ENCODE measurements around the gene IFNG. TPM values are rescaled to one million over a fixed set of nuclear protein-coding genes. Genes with fewer than 3 reads are reported as not detected.

Gene IFNG
- total and polyA plus RNA-seq, 10 donors = 0.23 to 2.2 (median 0.60) TPM; not detected in 1

DNA sequence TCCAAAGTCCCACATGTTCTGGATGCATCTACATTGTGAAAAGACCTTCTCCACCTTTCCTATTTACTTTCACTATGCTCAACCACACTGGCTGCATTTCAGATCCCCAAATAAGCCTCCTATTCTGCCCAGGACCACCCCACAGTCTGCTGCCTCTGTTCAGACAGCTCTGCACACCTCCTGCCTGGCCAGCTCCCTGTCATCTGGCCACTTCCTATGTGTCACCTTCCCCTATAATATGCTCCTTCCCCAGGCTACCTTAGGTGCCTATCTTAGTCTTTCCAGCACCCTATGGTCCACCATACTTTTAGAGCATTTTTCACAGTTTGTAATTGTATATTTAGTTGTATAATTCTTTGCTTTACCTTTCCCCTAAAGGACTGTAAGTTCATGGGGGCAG lies 50.5 kb downstream of the IFNG start:
- DNase-seq = no peak
- Histone ChIP-seq H3K4me1 (no peaks in the 10 kb centered on the region), H3K4me3 (no peak overlapping the region), H3K36me3 (no peaks in the 10 kb centered on the region), H3K27me3 (replicated peaks in 1 of 7) (no peaks in the 10 kb centered on the region), H3K9me3 (no peaks in the 10 kb centered on the region), H3K27ac (no peak overlapping the region)
- intact Hi-C loops (cut with DNase I; ENCODE audit: low total_unique reads) = no loop called here
- TF ChIP-seq POLR2A (IDR thresholded peaks at IDR 0.05) (no peak), POLR2AphosphoS5 (IDR thresholded peaks at IDR 0.05) (no peak), CTCF (IDR thresholded peaks at IDR 0.05 in 8 of 11, conservative IDR thresholded peaks at IDR 0.05 in 3 of 11) (no peak)

GRCh38 chr12:68106660-68107059 lies 52.9 kb downstream of the IFNG start:
- Histone ChIP-seq H3K36me3 (no peaks in the 10 kb centered on the region), H3K27ac (no peak overlapping the region), H3K27me3 (replicated peaks in 1 of 7) (no peaks in the 10 kb centered on the region), H3K4me1 (no peaks in the 10 kb centered on the region), H3K4me3 (no peak overlapping the region), H3K9me3 (no peaks in the 10 kb centered on the region)
- intact Hi-C loops (cut with DNase I; ENCODE audit: low total_unique reads) = no loop called here
- no peak for DNase-seq
- TF ChIP-seq CTCF (IDR thresholded peaks at IDR 0.05 in 8 of 11, conservative IDR thresholded peaks at IDR 0.05 in 3 of 11) (no peak), POLR2AphosphoS5 (IDR thresholded peaks at IDR 0.05) (no peak), POLR2A (IDR thresholded peaks at IDR 0.05) (no peak)
- 70 to 92% (median 81%) methylated on average over 1 of the region's 1 CpG for WGBS, 5 donors

DNA sequence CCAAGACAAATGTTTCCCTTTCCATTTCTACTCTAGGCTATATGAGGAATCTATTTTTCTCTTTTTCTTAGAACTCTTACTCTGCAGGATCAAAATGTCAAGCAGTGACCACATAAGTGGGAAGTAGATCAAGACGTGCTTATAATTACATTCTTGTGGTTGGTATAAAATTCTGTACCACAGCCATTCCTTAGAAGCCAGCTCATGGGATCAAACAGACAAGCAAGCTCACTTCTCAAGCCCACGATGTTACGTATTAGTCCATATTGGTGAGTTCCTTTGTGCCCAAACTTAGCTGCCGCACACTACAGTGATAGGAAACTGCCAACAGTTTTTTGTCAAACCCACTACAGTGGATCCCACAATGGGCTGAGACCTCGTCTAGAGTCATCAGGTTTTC lies 53.4 kb downstream of the IFNG start:
- no peaks in the 10 kb centered on the region for H3K36me3 ChIP-seq
- H3K27ac ChIP-seq = no peak overlapping the region
- no peaks in the 10 kb centered on the region for H3K9me3 ChIP-seq
- TF ChIP-seq CTCF (IDR thresholded peaks at IDR 0.05 in 8 of 11, conservative IDR thresholded peaks at IDR 0.05 in 3 of 11) = no peak
- no peak for TF ChIP-seq POLR2AphosphoS5 (IDR thresholded peaks at IDR 0.05)
- no peak for TF ChIP-seq POLR2A (IDR thresholded peaks at IDR 0.05)
- no peak overlapping the region for H3K4me3 ChIP-seq
- DNase-seq = no peak
- H3K27me3 ChIP-seq (replicated peaks in 1 of 7) = no peaks in the 10 kb centered on the region
- 49 to 68% (median 63%) methylated on average over 5 of the region's 5 CpGs for WGBS, 5 donors
- H3K4me1 ChIP-seq = no peaks in the 10 kb centered on the region
- intact Hi-C loops (cut with DNase I; ENCODE audit: low total_unique reads) = no loop called here

Other genes with a start within 250 kb of the IFNG start
- 10 to 100 TPM in 2 of 7 donors, 1 to 10 TPM in 5; 5.2 to 21.2 (median 7.6) TPM for gene IFNG-AS1, start 170.3 kb downstream of the IFNG start, total RNA-seq
- 1 to 10 TPM in 1 of 3 donors, under 1 TPM in 1, not detected in 1; 0.42 to 1.5 TPM for gene IFNG-AS1, start 170.3 kb downstream of the IFNG start, polyA plus RNA-seq
- gene IL26, start 66.1 kb upstream of the IFNG start, total RNA-seq = under 1 TPM in 1 of 7 donors, not detected in 6; 0.27 TPM
- gene IL26, start 66.1 kb upstream of the IFNG start, polyA plus RNA-seq = not detected
- not detected for gene IL22, start 93.9 kb upstream of the IFNG start, total RNA-seq
- gene IL22, start 93.9 kb upstream of the IFNG start, polyA plus RNA-seq = not detected
- 10 to 100 TPM; 17.6 to 38.9 (median 24.2) TPM for gene MDM1, start 172.6 kb upstream of the IFNG start, total RNA-seq
- 10 to 100 TPM; 13.5 to 22.5 (median 13.9) TPM for gene MDM1, start 172.6 kb upstream of the IFNG start, polyA plus RNA-seq